Measurements from ENCODE around the gene SMU1.
A peak's percentile ranks its signal among the peaks of the same experiment; 100 is the strongest.
"Not testable (repeated sequence)": the region's sequence is repeated elsewhere in the genome, so short reads cannot be mapped to it uniquely, and the experiment has no call there.

The SMU1 gene

DNA sequence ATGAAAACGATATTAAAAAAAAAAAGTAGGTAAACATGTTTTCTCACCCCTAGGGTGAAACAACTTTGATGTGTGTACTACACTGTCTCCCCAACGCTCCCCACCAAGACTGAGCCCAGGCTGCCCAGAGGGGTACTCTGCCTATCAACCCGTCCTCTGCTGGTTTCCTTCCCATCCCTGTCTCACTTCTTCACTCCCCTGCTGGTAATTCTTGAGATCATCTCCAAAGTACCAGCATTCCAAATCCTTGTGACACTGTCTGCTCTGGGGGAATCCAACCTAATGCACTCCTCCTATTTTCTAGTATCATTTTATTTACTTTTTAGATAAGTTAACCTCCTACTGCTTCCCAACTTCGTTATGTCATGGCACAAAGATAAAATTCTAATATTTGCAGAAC is 68.7 kb downstream of the SMU1 start:
- no peak for DNase-seq

DNA sequence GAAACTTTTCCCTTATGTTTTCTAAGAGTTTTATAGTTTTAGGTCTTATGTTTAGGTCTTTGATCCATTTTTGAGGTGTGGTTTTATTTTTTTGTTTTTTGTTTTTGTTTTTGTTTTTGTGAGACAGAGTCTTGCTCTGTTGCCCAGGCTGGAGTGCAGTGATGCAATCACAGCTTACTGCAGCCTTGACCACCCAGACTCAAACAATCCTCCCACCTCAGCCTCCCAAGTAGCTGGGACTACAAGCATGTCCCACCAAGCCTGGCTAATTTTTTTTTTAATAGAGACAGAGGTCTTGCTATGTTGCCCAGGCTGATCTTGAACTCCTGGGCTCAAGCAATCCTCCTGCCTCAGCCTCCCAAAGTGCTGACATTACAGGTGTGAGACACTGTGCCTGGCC is 71.1 kb downstream of the SMU1 start:
- not testable (repeated sequence) for DNase-seq

- DNase-seq, result peak; percentile 15
Measured at GRCh38 chr9:33000682-33001055, 75.8 kb downstream of the SMU1 start.

DNA sequence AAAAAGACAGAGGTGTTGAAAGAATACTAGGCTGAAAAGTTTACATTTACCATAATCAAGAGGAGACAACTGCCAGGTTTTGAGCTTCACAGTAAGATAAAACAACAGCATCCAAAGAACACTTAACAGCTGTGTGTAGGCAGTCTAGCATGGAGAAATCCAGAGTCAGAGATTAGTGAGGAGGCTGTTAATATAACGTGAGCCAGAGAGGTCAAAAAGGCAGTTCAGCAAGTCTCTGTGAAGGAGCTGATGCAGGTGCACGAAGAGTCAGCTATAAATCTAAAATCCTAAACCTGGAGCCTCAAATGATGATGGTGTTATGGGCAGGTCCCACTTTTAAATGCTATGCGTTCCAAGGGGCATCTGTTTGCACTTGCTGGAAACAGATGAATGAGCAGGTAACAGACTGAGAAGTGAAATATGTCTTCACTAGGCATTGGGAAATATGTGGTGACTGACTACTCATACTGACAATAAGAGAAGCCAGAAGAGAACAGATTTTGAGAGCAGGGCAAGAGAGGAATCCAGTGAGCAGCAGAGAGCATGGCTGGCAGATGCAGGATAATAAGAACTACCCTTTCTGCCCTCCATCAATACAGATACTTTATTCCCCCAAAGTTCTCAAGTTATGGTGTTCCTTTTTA is 83.8 kb downstream of the SMU1 start:
- DNase-seq, result no peak

DNA sequence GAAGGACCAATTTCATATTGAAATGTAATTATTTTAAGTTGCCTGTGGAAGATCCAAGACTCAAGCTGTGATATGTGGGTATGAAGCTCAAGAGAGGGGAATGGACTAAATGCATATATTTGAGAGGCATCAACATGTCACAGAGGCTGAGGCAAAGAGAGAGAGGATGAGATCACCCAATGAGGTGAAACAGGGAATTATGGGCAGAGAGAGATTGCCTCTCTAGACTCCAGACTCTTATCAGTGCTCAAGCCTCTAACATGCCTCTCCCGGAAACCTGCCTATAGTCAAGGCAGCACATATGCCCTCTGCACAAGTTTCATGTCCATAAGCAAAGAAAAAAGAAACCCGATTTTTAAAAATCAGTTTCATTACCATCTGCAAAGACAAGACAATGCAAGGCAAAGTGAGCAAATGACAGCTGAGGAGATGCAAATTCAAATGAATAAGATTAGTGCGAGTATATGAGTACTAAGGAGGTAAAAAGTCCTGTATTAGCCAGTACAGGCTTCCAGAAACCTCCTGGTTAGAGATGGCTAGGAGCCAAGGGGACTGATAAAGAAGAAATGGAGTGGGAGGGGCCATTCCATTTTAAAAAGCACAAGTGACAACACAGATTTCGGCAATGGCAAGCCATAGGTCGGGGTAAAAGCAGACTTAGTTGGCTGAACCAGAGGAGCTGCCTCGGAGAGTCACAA is 84.4 kb downstream of the SMU1 start:
- no peak for DNase-seq

Measured in RPMI8226 (cell line).